HCT116 (cell line): ENCODE data around the gene BMP7. TPM values are rescaled to one million over a fixed set of nuclear protein-coding genes. Genes with fewer than 3 reads are reported as not detected.

Experiments used
- ATAC-seq: fragments of 200-7000 bp; cut with Tn5 transposase; 2 replicates; pipeline ENCODE4 v1.9.1; 2020; ENCODE audit warnings: mild to moderate bottlenecking, moderate library complexity
- BruUV-seq: library from RNA; stranded (reverse); fragments of 400-500 nt; replicated peaks from 2 replicates; lab custom pipeline; 2021; lab: Mats Ljungman, UMichigan
- CTCF ChIA-PET: fragments of 300-600 bp; sonication (Branson Sonifier 250); formaldehyde crosslinking; loops from one replicate; lab custom pipeline; 2021; ENCODE audit warnings: antibody characterized with exemption; lab: Charles Lee
- POLR2A ChIA-PET: fragments of 300-600, 350-600 bp; sonication (Branson Sonifier 250); formaldehyde crosslinking; loops from one replicate; lab custom pipeline; 2021; ENCODE audit warnings: antibody characterized with exemption; lab: Charles Lee
- RAD21 ChIA-PET, 2 experiments: fragments of 300-600 bp; sonication (Branson Sonifier 250); formaldehyde crosslinking; loops; one replicate each; lab custom pipeline; 2023; ENCODE audit warnings: low total read pairs in 2 of 2; ENCODE audit not compliant: uncharacterized antibody in 2 of 2, unreplicated experiment in 2 of 2, low non-redundant PET in 1 of 2; lab: Charles Lee
- DNase-seq: peaks from one replicate; pipeline ENCODE4 v3.0.0-alpha.2; 2010; ENCODE audit warnings: low read depth, low spot score
- H2AFZ ChIP-seq: fragments of 200-600 bp; shearing (Covaris generic), sonication (generic); 2 replicates; pipeline ENCODE4 v1.6.1; 2017; ENCODE audit warnings: low read depth, mixed run types, mixed read lengths, antibody characterized with exemption, low read length; ENCODE audit not compliant: poor library complexity, severe bottlenecking
- H3K27ac ChIP-seq: 2 replicates; pipeline ENCODE4 v1.5.1; 2012; ENCODE audit warnings: low read depth, low read length
- H3K27me3 ChIP-seq: fragments of 200-600 bp; sonication (generic); 2 replicates; pipeline ENCODE4 v1.6.1; 2016; ENCODE audit warnings: mixed run types, low read length, mixed read lengths; ENCODE audit not compliant: insufficient read depth
- H3K36me3 ChIP-seq, 2 experiments: fragments of 200-500 bp in 1 of 2; fragments of 200-600 bp in 1 of 2; sonication (Bioruptor generic) in 1 of 2; sonication (generic) in 1 of 2; 2 replicates each; pipeline versions ENCODE4 v1.5.1 to v1.6.1; 2014 to 2016; ENCODE audit warnings: low read length in 2 of 2, inconsistent platforms in 1 of 2, mixed read lengths in 1 of 2, mixed run types in 1 of 2; ENCODE audit not compliant: insufficient read depth in 2 of 2, control insufficient read depth in 1 of 2
- H3K4me1 ChIP-seq, 2 experiments: fragments of 200-600 bp in 1 of 2; sonication (generic) in 1 of 2; 2 replicates each; pipeline versions ENCODE4 v1.5.1 to v1.6.1; 2012 to 2017; ENCODE audit warnings: low read length in 2 of 2, inconsistent platforms in 1 of 2, mild to moderate bottlenecking in 1 of 2, mixed read lengths in 1 of 2, mixed run types in 1 of 2, moderate library complexity in 1 of 2; ENCODE audit not compliant: insufficient read depth in 2 of 2, control insufficient read depth in 1 of 2
- H3K4me2 ChIP-seq: fragments of 200-600 bp; sonication (generic); 2 replicates; pipeline ENCODE4 v1.6.1; 2017; ENCODE audit warnings: mixed run types, low read length, mixed read lengths
- H3K4me3 ChIP-seq, 2 experiments: fragments of 200-600 bp in 1 of 2; sonication (generic) in 1 of 2; replicated peaks in 1 of 2; 2 replicates each; pipeline ENCODE4 v1.5.1; 2011 to 2016; ENCODE audit warnings: low read length in 2 of 2, control low read depth in 1 of 2, low read depth in 1 of 2, mild to moderate bottlenecking in 1 of 2, mixed read lengths in 1 of 2, mixed run types in 1 of 2
- H3K79me2 ChIP-seq: fragments of 200-600 bp; sonication (generic); 2 replicates; pipeline ENCODE4 v1.6.1; 2017; ENCODE audit warnings: mild to moderate bottlenecking, mixed run types, low read length, moderate library complexity, mixed read lengths; ENCODE audit not compliant: insufficient read depth
- H3K9ac ChIP-seq: fragments of 200-600 bp; sonication (generic); 2 replicates; pipeline ENCODE4 v1.6.1; 2016; ENCODE audit warnings: low read length, mixed read lengths
- H3K9me2 ChIP-seq: fragments of 200-600 bp; sonication (generic), shearing (Covaris generic); 2 replicates; pipeline ENCODE4 v1.6.1; 2017; ENCODE audit warnings: mixed run types, mild to moderate bottlenecking, moderate library complexity; ENCODE audit not compliant: insufficient read depth
- H3K9me3 ChIP-seq, 2 experiments: fragments of 200-500 bp in 1 of 2; fragments of 200-600 bp in 1 of 2; sonication (Bioruptor generic) in 1 of 2; sonication (generic) in 1 of 2; 2 replicates each; pipeline ENCODE4 v1.6.1; 2014 to 2017; ENCODE audit warnings: low read length in 2 of 2, mixed read lengths in 2 of 2, inconsistent platforms in 1 of 2, low read depth in 1 of 2, mild to moderate bottlenecking in 1 of 2, mixed run types in 1 of 2, moderate library complexity in 1 of 2; ENCODE audit not compliant: control insufficient read depth in 1 of 2, insufficient read depth in 1 of 2
- H4K20me1 ChIP-seq: fragments of 200-600 bp; sonication (generic), shearing (Covaris generic); 2 replicates; pipeline ENCODE4 v1.6.1; 2017; ENCODE audit warnings: mixed run types, mild to moderate bottlenecking, moderate library complexity; ENCODE audit not compliant: insufficient read depth
- CBX3 ChIP-seq: IDR thresholded peaks from 2 replicates; pipeline ENCODE4 v1.6.1; 2012; ENCODE audit warnings: low read depth
- CEBPB ChIP-seq: IDR thresholded peaks from 2 replicates; pipeline ENCODE4 v1.6.1; 2012; ENCODE audit warnings: low read depth
- EGR1 ChIP-seq: IDR thresholded peaks from 2 replicates; pipeline ENCODE4 v1.6.1; 2012; ENCODE audit warnings: low read depth
- EZH2 ChIP-seq: fragments of 200-600 bp; sonication (generic); IDR thresholded peaks from 2 replicates; pipeline ENCODE4 v1.6.1; 2017; ENCODE audit warnings: antibody characterized with exemption, mixed run types
- FOSL1 ChIP-seq: IDR thresholded peaks from 2 replicates; pipeline ENCODE4 v1.6.1; 2012; ENCODE audit warnings: low read depth
- JUND ChIP-seq: IDR thresholded peaks from 2 replicates; pipeline ENCODE4 v1.6.1; 2012
- SP1 ChIP-seq: IDR thresholded peaks from 2 replicates; pipeline ENCODE4 v1.6.1; 2012; ENCODE audit warnings: low read depth
- SRF ChIP-seq: IDR thresholded peaks from 2 replicates; pipeline ENCODE4 v1.6.1; 2012; ENCODE audit warnings: low read depth
- TCF7L2 ChIP-seq: IDR thresholded peaks from 2 replicates; pipeline ENCODE4 v1.7.0; 2011; ENCODE audit warnings: borderline replicate concordance, inconsistent platforms; ENCODE audit not compliant: insufficient read depth, insufficient read length; ENCODE audit errors: extremely low read depth
- ZFX ChIP-seq: fragments of 450-650 bp; IDR thresholded peaks from 2 replicates; pipeline ENCODE4 v1.6.1; 2017
- ZNF274 ChIP-seq: fragments of 200-500 bp; sonication (Bioruptor generic); IDR thresholded peaks from 2 replicates; pipeline ENCODE4 v1.6.1; 2014; ENCODE audit warnings: mild to moderate bottlenecking, low read depth, low read length, inconsistent platforms
- intact Hi-C: fragments of 100-400 bp; cut with micrococcal nuclease; formaldehyde crosslinking; loops from 2 replicates; pipeline ENCODE4 v1.10.0; 2022
- total RNA-seq: library from RNA; stranded (reverse); gene quantifications from one replicate; pipeline ENCODE4 v1.2.1, GENCODE V29; 2021; ENCODE audit not compliant: unreplicated experiment
- TF ChIP-seq, protein P1 (sequence below): IDR thresholded peaks from 2 replicates; pipeline ENCODE4 v1.6.1; 2012; ENCODE audit warnings: low read depth
- TF ChIP-seq, protein P2 (sequence below): IDR thresholded peaks from 2 replicates; pipeline ENCODE4 v1.6.1; 2012
- TF ChIP-seq, protein P3 (sequence below): IDR thresholded peaks from 2 replicates; pipeline ENCODE4 v1.6.1; 2012

Gene BMP7
- total RNA-seq, 1 experiment from 2014 or later: 7.0 TPM

DNA sequence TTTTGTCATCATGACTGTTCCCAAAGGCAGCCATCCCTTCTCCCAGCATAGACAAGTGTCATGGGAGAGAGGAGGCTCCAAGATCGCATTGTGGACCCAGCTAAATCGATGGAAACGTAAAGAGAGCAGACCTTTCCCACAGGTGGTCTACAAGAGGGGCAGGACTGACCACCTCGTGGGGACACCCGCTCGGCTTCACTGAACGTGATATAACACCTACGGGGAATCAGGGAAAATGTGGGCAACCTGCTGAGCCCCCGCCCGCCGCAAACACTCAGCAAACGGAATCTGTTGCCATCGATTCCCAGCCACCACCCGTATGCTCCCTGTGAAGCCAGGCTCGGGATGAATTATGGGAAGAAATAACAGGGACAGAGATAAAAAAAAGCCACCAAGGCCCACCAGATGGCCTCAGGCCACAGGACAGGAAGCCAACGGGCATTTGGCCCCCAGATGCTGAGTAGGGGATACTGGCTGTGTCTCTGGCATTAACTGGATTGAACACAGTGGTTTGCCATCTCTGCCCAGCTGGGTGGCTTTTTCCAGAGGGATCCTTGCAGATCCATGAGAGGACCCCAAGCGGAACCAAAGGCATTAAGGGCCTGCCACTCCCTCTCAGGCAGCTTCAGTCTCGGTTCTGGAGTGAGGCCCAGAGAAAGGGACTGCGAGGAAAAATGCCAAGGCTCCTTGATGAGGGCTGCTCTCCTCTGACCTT lies 44.4 kb downstream of the BMP7 start (continued):
- TF ChIP-seq, protein P1, sequence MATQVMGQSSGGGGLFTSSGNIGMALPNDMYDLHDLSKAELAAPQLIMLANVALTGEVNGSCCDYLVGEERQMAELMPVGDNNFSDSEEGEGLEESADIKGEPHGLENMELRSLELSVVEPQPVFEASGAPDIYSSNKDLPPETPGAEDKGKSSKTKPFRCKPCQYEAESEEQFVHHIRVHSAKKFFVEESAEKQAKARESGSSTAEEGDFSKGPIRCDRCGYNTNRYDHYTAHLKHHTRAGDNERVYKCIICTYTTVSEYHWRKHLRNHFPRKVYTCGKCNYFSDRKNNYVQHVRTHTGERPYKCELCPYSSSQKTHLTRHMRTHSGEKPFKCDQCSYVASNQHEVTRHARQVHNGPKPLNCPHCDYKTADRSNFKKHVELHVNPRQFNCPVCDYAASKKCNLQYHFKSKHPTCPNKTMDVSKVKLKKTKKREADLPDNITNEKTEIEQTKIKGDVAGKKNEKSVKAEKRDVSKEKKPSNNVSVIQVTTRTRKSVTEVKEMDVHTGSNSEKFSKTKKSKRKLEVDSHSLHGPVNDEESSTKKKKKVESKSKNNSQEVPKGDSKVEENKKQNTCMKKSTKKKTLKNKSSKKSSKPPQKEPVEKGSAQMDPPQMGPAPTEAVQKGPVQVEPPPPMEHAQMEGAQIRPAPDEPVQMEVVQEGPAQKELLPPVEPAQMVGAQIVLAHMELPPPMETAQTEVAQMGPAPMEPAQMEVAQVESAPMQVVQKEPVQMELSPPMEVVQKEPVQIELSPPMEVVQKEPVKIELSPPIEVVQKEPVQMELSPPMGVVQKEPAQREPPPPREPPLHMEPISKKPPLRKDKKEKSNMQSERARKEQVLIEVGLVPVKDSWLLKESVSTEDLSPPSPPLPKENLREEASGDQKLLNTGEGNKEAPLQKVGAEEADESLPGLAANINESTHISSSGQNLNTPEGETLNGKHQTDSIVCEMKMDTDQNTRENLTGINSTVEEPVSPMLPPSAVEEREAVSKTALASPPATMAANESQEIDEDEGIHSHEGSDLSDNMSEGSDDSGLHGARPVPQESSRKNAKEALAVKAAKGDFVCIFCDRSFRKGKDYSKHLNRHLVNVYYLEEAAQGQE: no peak

DNA sequence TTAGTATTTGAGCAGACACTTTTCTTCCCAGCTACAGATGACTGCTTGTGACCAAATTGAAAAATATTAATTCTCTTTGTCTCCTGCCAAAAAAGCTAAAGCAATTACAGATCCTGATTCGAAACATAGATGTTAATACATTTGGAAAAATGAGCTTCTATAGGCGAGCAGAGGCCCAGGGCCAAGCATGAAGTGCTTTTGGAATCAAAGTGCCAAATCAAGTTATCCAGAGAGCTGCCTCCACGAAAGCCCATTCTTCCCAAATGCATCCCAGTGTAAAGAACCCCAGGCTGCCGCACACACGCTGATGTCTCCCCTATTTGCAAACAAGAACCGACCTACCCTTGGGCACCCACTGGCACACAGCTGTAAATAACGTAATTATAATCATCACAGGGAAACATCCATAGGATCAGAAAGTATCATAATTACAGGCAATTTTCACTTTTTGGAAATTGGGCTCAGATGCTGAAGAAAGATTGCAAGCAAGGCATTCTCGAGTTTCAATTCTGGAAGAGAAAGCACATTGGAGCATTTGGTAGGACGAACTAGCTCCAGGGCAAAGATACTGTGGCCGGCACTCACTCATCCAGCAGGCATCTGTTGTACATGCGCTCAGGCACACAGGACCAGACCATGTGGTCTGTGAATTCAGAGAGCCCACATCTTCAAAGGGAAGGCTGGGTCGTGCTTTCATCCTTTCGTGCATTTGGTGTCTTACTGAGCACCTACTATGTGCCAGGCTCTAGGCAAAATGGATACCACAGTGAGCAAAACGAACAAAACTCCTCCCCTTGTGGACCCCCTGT lies 45.9 kb downstream of the BMP7 start:
- ATAC-seq: no peak
- H3K27ac ChIP-seq: no peak overlapping the region
- no peaks in the 10 kb centered on the region for H3K9me3 ChIP-seq
- RAD21 ChIA-PET: no interaction called here
- intact Hi-C loops: no loop called here
- H2AFZ ChIP-seq: no peak overlapping the region
- H3K4me2 ChIP-seq: no peak overlapping the region
- H3K4me1 ChIP-seq: peaks cover 3 to 6% of the 10 kb centered on the region in 2 experiments; a peak in 2 of 4 replicates
- TF ChIP-seq ZNF274 (no peak), SP1 (no peak), EGR1 (no peak), FOSL1 (no peak), ZFX (no peak), CEBPB (no peak), EZH2 (no peak), JUND (no peak), TCF7L2 (no peak), SRF (no peak), CBX3 (no peak)
- TF ChIP-seq, protein P2, sequence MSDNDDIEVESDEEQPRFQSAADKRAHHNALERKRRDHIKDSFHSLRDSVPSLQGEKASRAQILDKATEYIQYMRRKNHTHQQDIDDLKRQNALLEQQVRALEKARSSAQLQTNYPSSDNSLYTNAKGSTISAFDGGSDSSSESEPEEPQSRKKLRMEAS: no peak
- TF ChIP-seq, protein P3, sequence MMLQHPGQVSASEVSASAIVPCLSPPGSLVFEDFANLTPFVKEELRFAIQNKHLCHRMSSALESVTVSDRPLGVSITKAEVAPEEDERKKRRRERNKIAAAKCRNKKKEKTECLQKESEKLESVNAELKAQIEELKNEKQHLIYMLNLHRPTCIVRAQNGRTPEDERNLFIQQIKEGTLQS: no peak
- POLR2A ChIA-PET: no interaction called here
- H3K9me2 ChIP-seq: no peaks in the 10 kb centered on the region
- DNase-seq: no peak
- CTCF ChIA-PET: no interaction called here
- H3K36me3 ChIP-seq: no peaks in the 10 kb centered on the region
- H3K4me3 ChIP-seq: no peak overlapping the region
- no peaks in the 10 kb centered on the region for H3K79me2 ChIP-seq
- H3K27me3 ChIP-seq: no peaks in the 10 kb centered on the region
- H4K20me1 ChIP-seq: no peaks in the 10 kb centered on the region
- H3K9ac ChIP-seq: no peak overlapping the region
- BruUV-seq: no TSS peak
